Measurements from ENCODE around the gene ELOB.

GRCh38 chr16:2753733-2754020 is 23.4 kb downstream of the ELOB start:
- TF ChIP-seq POLR2A (IDR thresholded peaks at IDR 0.05; ENCODE audit: low read depth, low read length) (no peak; the same call in 1 of the 2 replicates), TAF1 (IDR thresholded peaks at IDR 0.05; ENCODE audit: borderline replicate concordance, low read depth, low read length) (no peak)
